Measurements from ENCODE around the gene PRKAA2. TPM values are rescaled to one million over a fixed set of nuclear protein-coding genes. Genes with fewer than 3 reads are reported as not detected.
A peak's percentile ranks its signal among the peaks of the same experiment; 100 is the strongest.

The PRKAA2 gene
- total and polyA plus RNA-seq, 9 donors, result 13.1 to 42.1 (median 26.3) TPM

- no peak for DNase-seq
- no peak overlapping the region for H3K4me3 ChIP-seq (ENCODE audit: low read length)
- H3K4me1 ChIP-seq (ENCODE audit: control insufficient read depth, insufficient read depth, low read length), result no peaks in the 10 kb centered on the region
- H3K36me3 ChIP-seq (ENCODE audit: control insufficient read depth, insufficient read depth, low read length), result no peaks in the 10 kb centered on the region
- H3K9me3 ChIP-seq (replicated peaks; ENCODE audit: control insufficient read depth, low read depth, low read length), result no peaks in the 10 kb centered on the region
- H3K27ac ChIP-seq (ENCODE audit: low read length), result no peak overlapping the region
- no peaks in the 10 kb centered on the region for H3K27me3 ChIP-seq (ENCODE audit: control insufficient read depth, insufficient read depth, low read length)
- no CpG with 5 or more reads among the region's 1 CpG for WGBS (ENCODE audit: insufficient coverage)
Observed at GRCh38 chr1:56754708-56755479, 109.8 kb downstream of the PRKAA2 start.

GRCh38 chr1:56755911-56756310, 110.8 kb downstream of the PRKAA2 start:
- WGBS (ENCODE audit: insufficient coverage), result no CpG with 5 or more reads among the region's 2 CpGs
- no peak overlapping the region for H3K4me3 ChIP-seq (ENCODE audit: low read length)
- no peaks in the 10 kb centered on the region for H3K36me3 ChIP-seq (ENCODE audit: control insufficient read depth, insufficient read depth, low read length)
- H3K9me3 ChIP-seq (replicated peaks; ENCODE audit: control insufficient read depth, low read depth, low read length), result no peaks in the 10 kb centered on the region
- no peak overlapping the region for H3K27ac ChIP-seq (ENCODE audit: low read length)
- no peaks in the 10 kb centered on the region for H3K4me1 ChIP-seq (ENCODE audit: control insufficient read depth, insufficient read depth, low read length)
- no peaks in the 10 kb centered on the region for H3K27me3 ChIP-seq (ENCODE audit: control insufficient read depth, insufficient read depth, low read length)
- DNase-seq, result no peak

GRCh38 chr1:56758135-56758534, 113.0 kb downstream of the PRKAA2 start:
- no peak overlapping the region for H3K4me3 ChIP-seq (ENCODE audit: low read length)
- H3K27me3 ChIP-seq (ENCODE audit: control insufficient read depth, insufficient read depth, low read length), result no peaks in the 10 kb centered on the region
- peak; percentile 1 for DNase-seq
- no peaks in the 10 kb centered on the region for H3K9me3 ChIP-seq (replicated peaks; ENCODE audit: control insufficient read depth, low read depth, low read length)
- H3K36me3 ChIP-seq (ENCODE audit: control insufficient read depth, insufficient read depth, low read length), result no peaks in the 10 kb centered on the region
- H3K27ac ChIP-seq (ENCODE audit: low read length), result no peak overlapping the region
- no peaks in the 10 kb centered on the region for H3K4me1 ChIP-seq (ENCODE audit: control insufficient read depth, insufficient read depth, low read length)

- Histone ChIP-seq H3K27me3 (ENCODE audit: control insufficient read depth, insufficient read depth, low read length) (no peaks in the 10 kb centered on the region), H3K27ac (ENCODE audit: low read length) (no peak overlapping the region), H3K36me3 (ENCODE audit: control insufficient read depth, insufficient read depth, low read length) (no peaks in the 10 kb centered on the region), H3K4me1 (ENCODE audit: control insufficient read depth, insufficient read depth, low read length) (no peaks in the 10 kb centered on the region), H3K4me3 (ENCODE audit: low read length) (no peak overlapping the region), H3K9me3 (replicated peaks; ENCODE audit: control insufficient read depth, low read depth, low read length) (no peaks in the 10 kb centered on the region)
- DNase-seq, result peak; percentile 3
- WGBS (ENCODE audit: insufficient coverage), result no CpG with 5 or more reads among the region's 3 CpGs
Observed at GRCh38 chr1:56758794-56759193, 113.7 kb downstream of the PRKAA2 start.

Other genes with a start within 250 kb of the PRKAA2 start
- gene PLPP3, start 65.8 kb upstream of the PRKAA2 start, total RNA-seq, result 136 TPM
- 100 to 1,000 TPM in 7 of 8 donors, 10 to 100 TPM in 1; 99.8 to 184 (median 122) TPM for gene PLPP3, start 65.8 kb upstream of the PRKAA2 start, polyA plus RNA-seq (ENCODE audit: insufficient read depth in 1 of 8, insufficient read length in 8 of 8, low replicate concordance in 1 of 8)
- not detected for gene FYB2, start 174.1 kb downstream of the PRKAA2 start, total RNA-seq
- under 1 TPM in 4 of 8 donors, not detected in 4; 0.06 to 0.82 (median 0.18) TPM for gene FYB2, start 174.1 kb downstream of the PRKAA2 start, polyA plus RNA-seq (ENCODE audit: insufficient read depth in 1 of 8, insufficient read length in 8 of 8, low replicate concordance in 1 of 8)
- not detected for gene C8A, start 209.5 kb downstream of the PRKAA2 start, total RNA-seq
- under 1 TPM in 1 of 8 donors, not detected in 7; 0.33 TPM for gene C8A, start 209.5 kb downstream of the PRKAA2 start, polyA plus RNA-seq (ENCODE audit: insufficient read depth in 1 of 8, insufficient read length in 8 of 8, low replicate concordance in 1 of 8)

Measured in muscle of leg (tissue), 11 donors.